ENCODE measurements around the gene TMEM39B. TPM values are rescaled to one million over a fixed set of nuclear protein-coding genes. Genes with fewer than 3 reads are reported as not detected.

Gene TMEM39B
- total RNA-seq, 1 experiment from 2014 or later, result 22.8 TPM

- H3K27ac ChIP-seq (ENCODE audit: low read depth, low read length), result no peak overlapping the region
- H4K20me1 ChIP-seq (ENCODE audit: insufficient read depth), result no peaks in the 10 kb centered on the region
- no peak overlapping the region for H2AFZ ChIP-seq (ENCODE audit: low read depth, low read length, poor library complexity, severe bottlenecking)
- H3K4me3 ChIP-seq (replicated peaks in 1 of 2; ENCODE audit: low read depth in 1 of 2, low read length in 2 of 2), result no peak overlapping the region
- POLR2A ChIA-PET, result no interaction called here
- H3K27me3 ChIP-seq (ENCODE audit: insufficient read depth, low read length), result no peaks in the 10 kb centered on the region
- no peaks in the 10 kb centered on the region for H3K9me3 ChIP-seq (ENCODE audit: control insufficient read depth in 1 of 2, insufficient read depth in 1 of 2, low read depth in 1 of 2, low read length in 2 of 2)
- no peak overlapping the region for H3K9ac ChIP-seq (ENCODE audit: low read length)
- H3K79me2 ChIP-seq (ENCODE audit: insufficient read depth, low read length), result peaks cover 97% of the 10 kb centered on the region
- no peak for ATAC-seq
- RAD21 ChIA-PET (ENCODE audit: low non-redundant PET in 1 of 2, low total read pairs in 2 of 2, uncharacterized antibody in 2 of 2, unreplicated experiment in 2 of 2), result no interaction called here
- BruUV-seq (replicated peaks), result no TSS peak
- CTCF ChIA-PET, result no interaction called here
- H3K36me3 ChIP-seq (ENCODE audit: control insufficient read depth in 1 of 2, insufficient read depth in 2 of 2, low read length in 2 of 2), result no peaks in the 10 kb centered on the region
- intact Hi-C loops (cut with micrococcal nuclease), result no loop called here
- TF ChIP-seq ZFX (IDR thresholded peaks at IDR 0.05), result no peak
- no peak for TF ChIP-seq CTCF (IDR thresholded peaks at IDR 0.05 in 2 of 3, conservative IDR thresholded peaks at IDR 0.05 in 1 of 3; ENCODE audit: borderline replicate concordance in 1 of 3, insufficient read depth in 1 of 3, low read depth in 2 of 3, low read length in 2 of 3)
- no peak for TF ChIP-seq RAD21 (IDR thresholded peaks at IDR 0.05; ENCODE audit: low read depth)
- TF ChIP-seq POLR2AphosphoS5 (IDR thresholded peaks at IDR 0.05; ENCODE audit: low read depth, low read length), result no peak
- no peak for TF ChIP-seq YY1 (IDR thresholded peaks at IDR 0.05; ENCODE audit: extremely low read depth, insufficient replicate concordance, low read depth, low read length)
- TF ChIP-seq ZNF274 (IDR thresholded peaks at IDR 0.05; ENCODE audit: low read depth, low read length), result no peak
- TF ChIP-seq SRF (IDR thresholded peaks at IDR 0.05; ENCODE audit: low read depth), result no peak
- TF ChIP-seq, protein P1, sequence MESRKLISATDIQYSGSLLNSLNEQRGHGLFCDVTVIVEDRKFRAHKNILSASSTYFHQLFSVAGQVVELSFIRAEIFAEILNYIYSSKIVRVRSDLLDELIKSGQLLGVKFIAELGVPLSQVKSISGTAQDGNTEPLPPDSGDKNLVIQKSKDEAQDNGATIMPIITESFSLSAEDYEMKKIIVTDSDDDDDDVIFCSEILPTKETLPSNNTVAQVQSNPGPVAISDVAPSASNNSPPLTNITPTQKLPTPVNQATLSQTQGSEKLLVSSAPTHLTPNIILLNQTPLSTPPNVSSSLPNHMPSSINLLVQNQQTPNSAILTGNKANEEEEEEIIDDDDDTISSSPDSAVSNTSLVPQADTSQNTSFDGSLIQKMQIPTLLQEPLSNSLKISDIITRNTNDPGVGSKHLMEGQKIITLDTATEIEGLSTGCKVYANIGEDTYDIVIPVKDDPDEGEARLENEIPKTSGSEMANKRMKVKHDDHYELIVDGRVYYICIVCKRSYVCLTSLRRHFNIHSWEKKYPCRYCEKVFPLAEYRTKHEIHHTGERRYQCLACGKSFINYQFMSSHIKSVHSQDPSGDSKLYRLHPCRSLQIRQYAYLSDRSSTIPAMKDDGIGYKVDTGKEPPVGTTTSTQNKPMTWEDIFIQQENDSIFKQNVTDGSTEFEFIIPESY (IDR thresholded peaks at IDR 0.05; ENCODE audit: extremely low read depth, insufficient replicate concordance, low read length), result no peak
- no peak for TF ChIP-seq JUND (IDR thresholded peaks at IDR 0.05)
- TF ChIP-seq FOSL1 (IDR thresholded peaks at IDR 0.05; ENCODE audit: low read depth), result no peak
- no peak for TF ChIP-seq ELF1 (IDR thresholded peaks at IDR 0.05; ENCODE audit: borderline replicate concordance, low read depth)
- peaks cover 2 to 58% of the 10 kb centered on the region in 2 experiments for H3K4me1 ChIP-seq (ENCODE audit: control insufficient read depth in 1 of 2, insufficient read depth in 2 of 2, low read length in 2 of 2)
- H3K9me2 ChIP-seq (ENCODE audit: insufficient read depth), result no peaks in the 10 kb centered on the region
- DNase-seq (ENCODE audit: low read depth, low spot score), result no peak
- H3K4me2 ChIP-seq (ENCODE audit: low read length), result no peak overlapping the region
These were observed 52.6 kb downstream of the TMEM39B start for GRCh38 chr1:32125313-32125712.

All from HCT116 (cell line).